Measurements from ENCODE around the gene ENTPD6. TPM values are rescaled to one million over a fixed set of nuclear protein-coding genes. Genes with fewer than 3 reads are reported as not detected.

The ENTPD6 gene
- total RNA-seq, 1 experiment from 2014 or later = 122 TPM

- no peak overlapping the region for H3K27ac ChIP-seq (ENCODE audit: low read length)
These were observed 3.8 kb upstream of the ENTPD6 start for GRCh38 chr20:25191689-25192088.

GRCh38 chr20:25193843-25194242 is 1.7 kb upstream of the ENTPD6 start:
- Histone ChIP-seq H3K9me2 (replicated peaks; ENCODE audit: low read length) (no peaks in the 10 kb centered on the region), H3K27ac (ENCODE audit: low read length) (no peak overlapping the region), H4K20me1 (ENCODE audit: low read length) (no peaks in the 10 kb centered on the region; the same call in 1 of the 2 replicates), H2AFZ (ENCODE audit: low read length) (no peak overlapping the region), H3K4me2 (ENCODE audit: low read length) (no peak overlapping the region), H3K4me3 (ENCODE audit: low read length) (no peak overlapping the region), H3K36me3 (ENCODE audit: low read depth, low read length) (no peaks in the 10 kb centered on the region), H3F3A (ENCODE audit: low read length, unreplicated experiment) (no peaks in the 10 kb centered on the region), H3K79me2 (ENCODE audit: low read length) (peaks cover 33% of the 10 kb centered on the region), H3K27me3 (ENCODE audit: low read length) (no peaks in the 10 kb centered on the region), H3K9me3 (ENCODE audit: low read length) (no peaks in the 10 kb centered on the region), H3K4me1 (ENCODE audit: insufficient read depth, low read length) (peaks cover 23% of the 10 kb centered on the region), H3K9ac (ENCODE audit: low read length) (no peak overlapping the region)
- intact Hi-C loops (cut with micrococcal nuclease) = loop anchor here (10.0 kb wide), 1 partner anchor 201 kb away; the partner anchor contains the start of gene ABHD12
- CTCF ChIA-PET = no interaction called here
- no TSS peak for BruUV-seq (replicated peaks)
- TF ChIP-seq EZH2 (IDR thresholded peaks at IDR 0.05; ENCODE audit: low read length, unreplicated experiment) (no peak), EZH2phosphoT487 (IDR thresholded peaks at IDR 0.05; ENCODE audit: borderline replicate concordance, low read length) (no peak)
- TF ChIP-seq, protein P1, sequence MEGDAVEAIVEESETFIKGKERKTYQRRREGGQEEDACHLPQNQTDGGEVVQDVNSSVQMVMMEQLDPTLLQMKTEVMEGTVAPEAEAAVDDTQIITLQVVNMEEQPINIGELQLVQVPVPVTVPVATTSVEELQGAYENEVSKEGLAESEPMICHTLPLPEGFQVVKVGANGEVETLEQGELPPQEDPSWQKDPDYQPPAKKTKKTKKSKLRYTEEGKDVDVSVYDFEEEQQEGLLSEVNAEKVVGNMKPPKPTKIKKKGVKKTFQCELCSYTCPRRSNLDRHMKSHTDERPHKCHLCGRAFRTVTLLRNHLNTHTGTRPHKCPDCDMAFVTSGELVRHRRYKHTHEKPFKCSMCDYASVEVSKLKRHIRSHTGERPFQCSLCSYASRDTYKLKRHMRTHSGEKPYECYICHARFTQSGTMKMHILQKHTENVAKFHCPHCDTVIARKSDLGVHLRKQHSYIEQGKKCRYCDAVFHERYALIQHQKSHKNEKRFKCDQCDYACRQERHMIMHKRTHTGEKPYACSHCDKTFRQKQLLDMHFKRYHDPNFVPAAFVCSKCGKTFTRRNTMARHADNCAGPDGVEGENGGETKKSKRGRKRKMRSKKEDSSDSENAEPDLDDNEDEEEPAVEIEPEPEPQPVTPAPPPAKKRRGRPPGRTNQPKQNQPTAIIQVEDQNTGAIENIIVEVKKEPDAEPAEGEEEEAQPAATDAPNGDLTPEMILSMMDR (conservative IDR thresholded peaks at IDR 0.05; ENCODE audit: low read depth, low read length) = no peak
- no peak for DNase-seq
- ATAC-seq = no peak
- POLR2A ChIA-PET (ENCODE audit: unreplicated experiment) = no interaction called here

More at GRCh38 chr20:25191689-25192088, 3.8 kb upstream of the ENTPD6 start:
- ATAC-seq (no peak), DNase-seq (no peak)
- Histone ChIP-seq H3K9ac (ENCODE audit: low read length) (no peak overlapping the region), H4K20me1 (ENCODE audit: low read length) (no peaks in the 10 kb centered on the region), H3K36me3 (ENCODE audit: low read depth, low read length) (no peaks in the 10 kb centered on the region), H3K27me3 (ENCODE audit: low read length) (no peaks in the 10 kb centered on the region), H3K9me2 (replicated peaks; ENCODE audit: low read length) (no peaks in the 10 kb centered on the region), H3K9me3 (ENCODE audit: low read length) (no peaks in the 10 kb centered on the region), H2AFZ (ENCODE audit: low read length) (no peak overlapping the region), H3K79me2 (ENCODE audit: low read length) (peaks cover 11% of the 10 kb centered on the region), H3F3A (ENCODE audit: low read length, unreplicated experiment) (no peaks in the 10 kb centered on the region), H3K4me2 (ENCODE audit: low read length) (no peak overlapping the region), H3K4me3 (ENCODE audit: low read length) (no peak overlapping the region), H3K4me1 (ENCODE audit: insufficient read depth, low read length) (peaks cover 6% of the 10 kb centered on the region; the same call in 1 of the 2 replicates)
- TF ChIP-seq, protein P1 (conservative IDR thresholded peaks at IDR 0.05; ENCODE audit: low read depth, low read length) = no peak
- TF ChIP-seq EZH2phosphoT487 (IDR thresholded peaks at IDR 0.05; ENCODE audit: borderline replicate concordance, low read length) = no peak
- no peak for TF ChIP-seq EZH2 (IDR thresholded peaks at IDR 0.05; ENCODE audit: low read length, unreplicated experiment)
- no TSS peak for BruUV-seq (replicated peaks)
- intact Hi-C loops (cut with micrococcal nuclease) = loop anchor here (10.0 kb wide), 1 partner anchor 203 kb away; the partner anchor contains the start of gene ABHD12
- POLR2A ChIA-PET (ENCODE audit: unreplicated experiment) = no interaction called here
- CTCF ChIA-PET = no interaction called here

GRCh38 chr20:25194333-25194972 is 1.1 kb upstream of the ENTPD6 start:
- intact Hi-C loops (cut with micrococcal nuclease) = loop anchor here (10.0 kb wide), 1 partner anchor 200 kb away; the partner anchor contains the start of gene ABHD12
- Histone ChIP-seq H3K27ac (ENCODE audit: low read length) (no peak overlapping the region), H3K4me1 (ENCODE audit: insufficient read depth, low read length) (peaks cover 29% of the 10 kb centered on the region), H3K4me2 (ENCODE audit: low read length) (no peak overlapping the region), H3K4me3 (ENCODE audit: low read length) (no peak overlapping the region), H3F3A (ENCODE audit: low read length, unreplicated experiment) (no peaks in the 10 kb centered on the region), H3K9ac (ENCODE audit: low read length) (no peak overlapping the region), H3K79me2 (ENCODE audit: low read length) (peaks cover 39% of the 10 kb centered on the region), H3K9me3 (ENCODE audit: low read length) (no peaks in the 10 kb centered on the region), H3K9me2 (replicated peaks; ENCODE audit: low read length) (no peaks in the 10 kb centered on the region), H3K36me3 (ENCODE audit: low read depth, low read length) (no peaks in the 10 kb centered on the region), H4K20me1 (ENCODE audit: low read length) (no peaks in the 10 kb centered on the region; the same call in 1 of the 2 replicates), H2AFZ (ENCODE audit: low read length) (no peak overlapping the region), H3K27me3 (ENCODE audit: low read length) (no peaks in the 10 kb centered on the region)
- no TSS peak for BruUV-seq (replicated peaks)
- ATAC-seq (no peak), DNase-seq (no peak)
- TF ChIP-seq EZH2phosphoT487 (IDR thresholded peaks at IDR 0.05; ENCODE audit: borderline replicate concordance, low read length) (no peak), EZH2 (IDR thresholded peaks at IDR 0.05; ENCODE audit: low read length, unreplicated experiment) (no peak)
- TF ChIP-seq, protein P1 (conservative IDR thresholded peaks at IDR 0.05; ENCODE audit: low read depth, low read length) = no peak
- ChIA-PET CTCF (no interaction called here), POLR2A (ENCODE audit: unreplicated experiment) (interaction anchor here (0.7 kb wide), 1 partner anchor 53 kb away, joined by 3 read pairs; the partner anchor contains the start of gene PYGB)
